Measurements from ENCODE around the gene C10orf90.

C10orf90 gene, protein sequence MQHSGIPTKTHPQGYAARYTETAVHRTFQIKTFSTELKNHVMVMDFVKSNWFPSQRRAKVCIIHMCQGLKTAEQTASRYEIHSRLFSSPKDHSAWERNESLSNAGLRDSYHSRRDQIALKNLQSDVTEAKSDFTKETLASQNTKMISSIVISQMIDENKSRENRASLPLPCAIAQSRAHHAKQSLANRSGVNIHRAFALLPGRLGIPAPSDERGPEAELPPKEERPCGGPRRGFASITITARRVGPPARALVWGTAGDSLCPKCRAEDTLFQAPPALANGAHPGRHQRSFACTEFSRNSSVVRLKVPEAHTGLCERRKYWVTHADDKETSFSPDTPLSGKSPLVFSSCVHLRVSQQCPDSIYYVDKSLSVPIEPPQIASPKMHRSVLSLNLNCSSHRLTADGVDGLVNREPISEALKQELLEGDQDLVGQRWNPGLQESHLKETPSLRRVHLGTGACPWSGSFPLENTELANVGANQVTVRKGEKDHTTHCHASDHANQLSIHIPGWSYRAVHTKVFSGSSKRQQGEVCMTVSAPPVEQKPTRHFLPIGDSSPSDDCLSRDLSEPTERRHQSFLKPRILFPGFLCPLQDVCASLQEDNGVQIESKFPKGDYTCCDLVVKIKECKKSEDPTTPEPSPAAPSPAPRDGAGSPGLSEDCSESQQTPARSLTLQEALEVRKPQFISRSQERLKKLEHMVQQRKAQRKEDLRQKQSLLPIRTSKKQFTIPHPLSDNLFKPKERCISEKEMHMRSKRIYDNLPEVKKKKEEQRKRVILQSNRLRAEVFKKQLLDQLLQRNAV

DNA sequence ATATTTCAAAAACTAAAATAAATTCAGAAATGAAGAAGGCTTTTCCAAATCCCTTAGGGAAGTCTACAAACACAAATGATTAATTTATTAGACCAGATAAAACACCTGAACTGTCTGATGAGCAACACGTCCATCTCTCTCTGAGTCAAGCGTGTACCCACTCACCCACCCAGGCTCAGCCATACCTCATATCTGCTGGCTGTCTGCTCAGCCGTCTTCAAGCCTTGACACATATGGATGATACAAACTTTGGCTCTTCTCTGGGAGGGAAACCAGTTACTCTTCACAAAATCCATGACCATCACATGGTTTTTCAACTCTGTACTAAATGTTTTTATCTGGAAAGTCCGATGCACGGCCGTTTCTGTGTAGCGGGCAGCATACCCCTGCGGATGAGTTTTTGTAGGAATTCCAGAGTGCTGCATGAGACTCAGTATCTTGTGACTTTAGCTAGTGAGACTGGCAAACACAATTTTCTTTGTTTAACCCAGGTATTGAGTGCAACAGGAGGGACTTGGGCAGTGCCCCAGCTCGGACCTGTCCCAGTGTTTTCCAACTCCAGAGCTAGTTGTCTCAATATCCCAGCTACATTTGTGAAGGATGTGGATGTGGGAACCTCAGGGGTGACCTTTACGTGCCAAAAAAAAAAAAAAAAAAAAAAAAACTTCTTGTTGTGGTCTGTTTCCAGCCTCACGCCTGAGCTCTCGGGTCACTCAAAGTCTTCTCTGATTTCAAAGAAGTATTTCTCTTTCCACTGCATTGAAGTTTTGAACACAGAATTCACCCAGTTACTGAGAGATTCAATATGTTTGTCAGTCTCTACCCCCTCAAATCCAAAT is at the start of gene C10orf90:
TSS of gene C10orf90 (minus strand) at position 638 of the 839 bp plus-strand sequence. CDS start at position 425, 213 bp downstream.
- no peak within 1 kb of the TSS for H3K4me3 ChIP-seq (ENCODE audit: low read depth, low read length)
- TF ChIP-seq, protein P1, sequence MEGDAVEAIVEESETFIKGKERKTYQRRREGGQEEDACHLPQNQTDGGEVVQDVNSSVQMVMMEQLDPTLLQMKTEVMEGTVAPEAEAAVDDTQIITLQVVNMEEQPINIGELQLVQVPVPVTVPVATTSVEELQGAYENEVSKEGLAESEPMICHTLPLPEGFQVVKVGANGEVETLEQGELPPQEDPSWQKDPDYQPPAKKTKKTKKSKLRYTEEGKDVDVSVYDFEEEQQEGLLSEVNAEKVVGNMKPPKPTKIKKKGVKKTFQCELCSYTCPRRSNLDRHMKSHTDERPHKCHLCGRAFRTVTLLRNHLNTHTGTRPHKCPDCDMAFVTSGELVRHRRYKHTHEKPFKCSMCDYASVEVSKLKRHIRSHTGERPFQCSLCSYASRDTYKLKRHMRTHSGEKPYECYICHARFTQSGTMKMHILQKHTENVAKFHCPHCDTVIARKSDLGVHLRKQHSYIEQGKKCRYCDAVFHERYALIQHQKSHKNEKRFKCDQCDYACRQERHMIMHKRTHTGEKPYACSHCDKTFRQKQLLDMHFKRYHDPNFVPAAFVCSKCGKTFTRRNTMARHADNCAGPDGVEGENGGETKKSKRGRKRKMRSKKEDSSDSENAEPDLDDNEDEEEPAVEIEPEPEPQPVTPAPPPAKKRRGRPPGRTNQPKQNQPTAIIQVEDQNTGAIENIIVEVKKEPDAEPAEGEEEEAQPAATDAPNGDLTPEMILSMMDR (conservative IDR thresholded peaks at IDR 0.05; ENCODE audit: low read depth, low read length), result no peak
- no peak for DNase-seq (ENCODE audit: low read depth)

DNA sequence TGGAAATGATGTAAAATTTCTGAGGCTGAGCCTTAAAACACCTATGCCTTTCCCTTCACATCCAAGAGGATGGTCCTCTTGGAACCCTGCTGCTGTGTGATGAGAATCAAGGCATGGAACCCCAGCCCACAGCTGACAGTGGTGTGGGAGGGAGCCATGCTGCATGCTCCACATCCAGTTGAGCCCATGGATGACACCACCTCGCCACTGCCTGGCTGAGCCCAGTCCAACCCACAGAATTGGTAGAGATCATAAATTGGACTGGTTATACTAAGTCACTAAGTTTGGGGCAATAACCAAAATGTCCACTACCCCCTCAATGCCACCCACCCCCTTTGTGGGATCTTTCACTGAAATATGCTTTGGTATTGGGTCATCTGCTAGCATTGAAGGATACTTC is 45.9 kb upstream of the C10orf90 start:
- no peak for DNase-seq (ENCODE audit: low read depth)
- no peak overlapping the region for H3K4me3 ChIP-seq (ENCODE audit: low read depth, low read length)
- TF ChIP-seq, protein P1 (conservative IDR thresholded peaks at IDR 0.05; ENCODE audit: low read depth, low read length), result no peak

DNA sequence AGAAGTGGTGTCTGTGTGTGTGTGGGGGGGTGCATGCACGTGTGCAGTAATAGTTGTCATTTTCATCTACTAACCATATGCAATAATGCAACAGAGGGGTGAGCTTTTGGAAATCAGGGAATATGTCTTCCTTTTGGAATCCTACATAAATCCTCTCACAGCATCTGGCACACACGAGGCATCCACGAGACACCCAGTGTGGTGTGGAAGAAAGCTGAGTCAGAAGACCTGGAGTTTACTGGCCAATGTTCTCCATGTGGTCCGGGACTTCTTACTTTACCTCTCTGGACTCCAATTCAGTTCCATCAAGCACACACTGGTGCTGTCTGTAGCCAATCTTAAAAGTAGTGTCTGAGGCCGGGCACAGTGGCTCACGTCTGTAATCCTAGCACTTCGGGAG is 43.1 kb upstream of the C10orf90 start:
- no peak for DNase-seq (ENCODE audit: low read depth)
- TF ChIP-seq, protein P1 (conservative IDR thresholded peaks at IDR 0.05; ENCODE audit: low read depth, low read length), result no peak

DNA sequence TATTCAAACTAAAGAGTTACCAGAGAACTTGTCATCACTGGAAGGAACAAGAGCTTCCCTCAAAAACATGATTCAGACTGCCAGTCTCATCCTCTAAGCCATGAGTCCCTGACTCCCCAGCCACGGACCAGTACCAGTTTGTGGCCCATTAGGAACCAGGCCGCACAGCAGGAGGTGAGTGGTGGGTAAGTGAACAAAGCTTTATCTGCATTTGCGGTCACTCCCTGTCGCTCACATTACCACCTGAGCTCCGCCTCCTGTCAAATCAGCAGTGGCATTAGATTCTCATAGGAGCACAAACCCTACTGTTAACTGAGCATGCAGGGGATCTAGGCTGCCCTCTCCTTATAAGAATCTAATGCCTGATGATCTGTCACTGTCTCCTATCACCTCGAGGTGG is 42.2 kb upstream of the C10orf90 start:
- TF ChIP-seq, protein P1 (conservative IDR thresholded peaks at IDR 0.05; ENCODE audit: low read depth, low read length), result no peak
- no peak overlapping the region for H3K4me3 ChIP-seq (ENCODE audit: low read depth, low read length)
- DNase-seq (ENCODE audit: low read depth), result no peak

More for the DNA sequence above, 43.1 kb upstream of the C10orf90 start:
- no peak overlapping the region for H3K4me3 ChIP-seq (ENCODE audit: low read depth, low read length)

DNA sequence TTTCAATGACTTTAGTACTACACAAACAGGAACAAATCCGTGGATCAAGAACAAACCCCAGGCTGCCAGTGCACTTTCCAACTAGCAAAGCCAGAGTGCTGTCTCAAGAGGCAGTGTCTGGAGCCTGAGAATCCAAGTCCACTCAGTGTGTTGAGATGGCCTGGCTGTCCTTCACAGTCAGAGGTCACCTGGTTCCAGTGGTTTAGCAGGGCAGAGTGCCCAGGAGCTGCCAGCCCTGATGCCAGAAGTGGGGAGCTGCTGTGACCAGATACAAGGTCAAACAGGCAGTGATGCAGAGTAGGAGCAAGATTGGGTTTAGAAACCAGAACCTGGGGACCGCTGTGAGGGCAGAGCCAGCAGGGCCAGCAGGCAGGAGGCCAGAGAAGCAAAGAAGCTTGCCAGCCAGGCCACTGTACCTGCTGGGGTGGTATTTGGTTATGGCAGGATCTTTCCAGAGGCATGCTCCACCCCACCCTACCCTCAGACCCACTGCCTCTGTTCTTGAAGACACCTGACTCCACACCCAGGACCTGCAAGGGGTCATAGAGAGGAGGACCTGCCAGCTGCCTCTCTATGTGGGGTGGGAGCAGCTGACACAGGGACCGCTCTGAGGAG is 35.6 kb upstream of the C10orf90 start:
- no peak overlapping the region for H3K4me3 ChIP-seq (ENCODE audit: low read depth, low read length)
- TF ChIP-seq, protein P1 (conservative IDR thresholded peaks at IDR 0.05; ENCODE audit: low read depth, low read length), result no peak
- no peak for DNase-seq (ENCODE audit: low read depth)

DNA sequence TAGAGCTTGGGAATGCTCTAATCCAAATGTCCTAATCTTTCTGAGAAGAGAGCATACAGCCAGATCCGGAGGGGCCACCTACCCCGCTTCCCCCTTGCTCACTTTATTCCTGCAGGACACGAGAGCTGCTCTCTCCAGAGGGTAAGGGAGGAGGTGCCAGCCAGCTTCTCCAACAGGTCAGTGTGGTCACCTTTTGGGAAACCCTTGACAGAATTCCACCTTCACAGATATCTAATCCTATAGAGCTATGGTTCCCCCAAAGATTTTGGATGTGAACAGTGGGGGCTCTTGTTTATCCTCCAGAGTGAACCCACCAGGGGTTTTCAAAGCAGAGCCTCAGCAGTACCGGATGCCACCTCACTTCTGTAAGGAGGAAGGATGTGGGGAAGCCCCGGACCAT is 34.6 kb upstream of the C10orf90 start:
- TF ChIP-seq, protein P1 (conservative IDR thresholded peaks at IDR 0.05; ENCODE audit: low read depth, low read length), result no peak
- no peak for DNase-seq (ENCODE audit: low read depth)
- H3K4me3 ChIP-seq (ENCODE audit: low read depth, low read length), result no peak overlapping the region
